Thoracic aorta (tissue), 2 donors: ENCODE data around the gene BSPRY. TPM values are rescaled to one million over a fixed set of nuclear protein-coding genes. Genes with fewer than 3 reads are reported as not detected.
A peak's percentile ranks its signal among the peaks of the same experiment; 100 is the strongest.
"Not testable (repeated sequence)": the region's sequence is repeated elsewhere in the genome, so short reads cannot be mapped to it uniquely, and the experiment has no call there.

Experiments used
- ATAC-seq: fragments of 150-250 bp; one replicate; pipeline ENCODE4 v1.8.0; 2017; ENCODE audit warnings: low read depth; ENCODE audit not compliant: insufficient number of reproducible peaks, low FRiP score
- DNase-seq: peaks from one replicate; pipeline ENCODE4 v3.0.0-alpha.2; 2020; ENCODE audit warnings: low spot score
- H3K27ac ChIP-seq, 2 donors: fragments of 200-600 bp; sonication (generic); 1 replicate in 1 of 2; 2 replicates in 1 of 2; pipeline ENCODE4 v1.5.1; 2016; ENCODE audit warnings: mild to moderate bottlenecking in 2 of 2, moderate library complexity in 2 of 2
- H3K27me3 ChIP-seq: fragments of 200-600 bp; sonication (generic); replicated peaks from 2 replicates; pipeline ENCODE4 v1.6.0; 2016; ENCODE audit warnings: mild to moderate bottlenecking; ENCODE audit not compliant: insufficient read depth
- H3K36me3 ChIP-seq: fragments of 200-600 bp; sonication (generic); one replicate; pipeline ENCODE4 v1.5.1; 2016
- H3K4me1 ChIP-seq, 2 donors: fragments of 200-600 bp; sonication (generic); 1 replicate in 1 of 2; 2 replicates in 1 of 2; pipeline versions ENCODE4 v1.5.1 to v1.6.0; 2016; ENCODE audit warnings: low read depth in 2 of 2, mild to moderate bottlenecking in 1 of 2; ENCODE audit not compliant: control insufficient read depth in 1 of 2
- H3K4me3 ChIP-seq: fragments of 200-600 bp; sonication (generic); 2 replicates; pipeline ENCODE4 v1.5.1; 2016; ENCODE audit warnings: mild to moderate bottlenecking
- H3K9me3 ChIP-seq: fragments of 200-600 bp; sonication (generic); 2 replicates; pipeline ENCODE4 v1.5.1; 2016
- total RNA-seq, 2 donors: library from RNA; depleted of rRNA; stranded (reverse); fragments of >200 nt; gene quantifications; one replicate each; pipeline versions ENCODE4 v1.1.0 to v1.2.3, GENCODE V29; 2016
- TF ChIP-seq, protein P1 (sequence below): fragments of 200-600 bp; sonication (generic); IDR thresholded peaks from one replicate; pipeline ENCODE4 v1.5.1; 2019; ENCODE audit warnings: antibody characterized with exemption

Gene BSPRY
- total RNA-seq, 2 donors from 2014 or later, result 0.14 TPM; not detected in 1

DNA sequence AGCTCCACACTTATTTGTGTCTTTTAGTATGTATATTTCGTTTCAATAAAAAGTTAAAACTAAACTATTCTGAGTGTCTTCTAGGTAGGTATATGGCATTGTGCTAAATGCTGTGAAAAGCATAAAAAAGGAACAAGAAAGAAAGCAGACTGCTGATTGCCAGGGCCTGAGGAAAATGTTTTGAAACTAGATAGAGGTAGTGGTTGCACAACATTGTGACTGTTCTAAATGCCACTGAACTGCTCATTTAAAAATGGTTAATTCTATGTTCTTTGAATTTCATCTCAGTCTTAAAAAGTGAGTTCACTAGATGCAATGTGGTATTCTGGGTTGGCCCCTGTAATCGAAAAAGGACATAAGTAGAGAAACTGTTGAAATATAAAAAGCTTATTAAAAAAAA lies 54.3 kb downstream of the BSPRY start:
- TF ChIP-seq, protein P1, sequence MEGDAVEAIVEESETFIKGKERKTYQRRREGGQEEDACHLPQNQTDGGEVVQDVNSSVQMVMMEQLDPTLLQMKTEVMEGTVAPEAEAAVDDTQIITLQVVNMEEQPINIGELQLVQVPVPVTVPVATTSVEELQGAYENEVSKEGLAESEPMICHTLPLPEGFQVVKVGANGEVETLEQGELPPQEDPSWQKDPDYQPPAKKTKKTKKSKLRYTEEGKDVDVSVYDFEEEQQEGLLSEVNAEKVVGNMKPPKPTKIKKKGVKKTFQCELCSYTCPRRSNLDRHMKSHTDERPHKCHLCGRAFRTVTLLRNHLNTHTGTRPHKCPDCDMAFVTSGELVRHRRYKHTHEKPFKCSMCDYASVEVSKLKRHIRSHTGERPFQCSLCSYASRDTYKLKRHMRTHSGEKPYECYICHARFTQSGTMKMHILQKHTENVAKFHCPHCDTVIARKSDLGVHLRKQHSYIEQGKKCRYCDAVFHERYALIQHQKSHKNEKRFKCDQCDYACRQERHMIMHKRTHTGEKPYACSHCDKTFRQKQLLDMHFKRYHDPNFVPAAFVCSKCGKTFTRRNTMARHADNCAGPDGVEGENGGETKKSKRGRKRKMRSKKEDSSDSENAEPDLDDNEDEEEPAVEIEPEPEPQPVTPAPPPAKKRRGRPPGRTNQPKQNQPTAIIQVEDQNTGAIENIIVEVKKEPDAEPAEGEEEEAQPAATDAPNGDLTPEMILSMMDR, result no peak
- no peaks in the 10 kb centered on the region for H3K27me3 ChIP-seq
- ATAC-seq, result no peak
- peaks cover 5% of the 10 kb centered on the region for H3K36me3 ChIP-seq
- DNase-seq, result no peak
- H3K4me1 ChIP-seq, result peaks cover 3 to 26% of the 10 kb centered on the region in 2 donors
- no peaks in the 10 kb centered on the region for H3K9me3 ChIP-seq
- no peak overlapping the region for H3K4me3 ChIP-seq
- H3K27ac ChIP-seq, result no peak overlapping the region

GRCh38 chr9:113406353-113406752 lies 57.0 kb downstream of the BSPRY start:
- not testable (repeated sequence) for H3K4me3 ChIP-seq, H3K27me3 ChIP-seq, H3K36me3 ChIP-seq, ATAC-seq, DNase-seq, H3K9me3 ChIP-seq
- Histone ChIP-seq H3K27ac (peak overlapping the region in 1 of 2 donors; percentile 32), H3K4me1 (peaks cover 6 to 21% of the 10 kb centered on the region in 2 donors)

DNA sequence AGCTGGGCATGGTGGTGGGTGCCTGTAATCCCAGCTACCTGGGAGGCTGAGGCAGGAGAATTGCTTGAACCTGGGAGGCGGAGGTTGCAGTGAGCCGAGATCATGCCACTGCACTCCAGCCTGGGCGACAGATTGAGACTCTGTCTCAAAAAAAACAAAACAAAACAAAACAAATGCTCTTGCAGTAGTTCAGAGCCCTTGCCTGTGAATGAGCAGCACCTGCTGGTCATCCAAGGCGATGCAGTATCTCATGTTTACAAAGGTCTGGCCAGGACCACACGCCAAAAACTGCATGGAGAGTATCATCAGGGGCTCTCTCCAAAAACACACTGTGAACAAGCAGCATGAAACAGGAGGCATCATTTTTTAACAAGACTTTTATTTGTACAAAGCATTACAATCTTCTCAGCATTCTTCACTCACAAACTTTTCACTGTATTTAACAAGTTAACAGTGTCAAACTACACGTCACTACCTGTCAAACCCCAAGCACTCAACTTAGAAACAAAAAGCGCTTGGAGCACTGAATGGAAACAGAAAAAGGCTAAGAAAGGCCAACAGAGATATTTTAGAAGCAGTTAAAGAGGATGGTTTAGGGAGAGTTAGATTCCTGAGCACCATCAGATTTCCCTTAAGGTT lies 57.7 kb downstream of the BSPRY start:
- H3K4me3 ChIP-seq, H3K9me3 ChIP-seq, H3K36me3 ChIP-seq, ATAC-seq, H3K27me3 ChIP-seq: not testable (repeated sequence)
- TF ChIP-seq, protein P1, result peak; percentile 70
- peak; percentile 14 for DNase-seq
- Histone ChIP-seq H3K4me1 (peaks cover 8 to 19% of the 10 kb centered on the region in 2 donors), H3K27ac (peak overlapping the region in 1 of 2 donors; percentile 32)

GRCh38 chr9:113409481-113409880 lies 60.1 kb downstream of the BSPRY start:
- H3K36me3 ChIP-seq, result peaks cover 8% of the 10 kb centered on the region
- H3K9me3 ChIP-seq, result no peaks in the 10 kb centered on the region
- TF ChIP-seq, protein P1, result no peak
- peak overlapping the region; percentile 91 for H3K4me3 ChIP-seq
- H3K4me1 ChIP-seq, result peaks cover 8 to 19% of the 10 kb centered on the region in 2 donors
- no peaks in the 10 kb centered on the region for H3K27me3 ChIP-seq
- ATAC-seq (no peak), DNase-seq (no peak)
- peak overlapping the region; percentile 92 to 93 for H3K27ac ChIP-seq

GRCh38 chr9:113409883-113410206 lies 60.5 kb downstream of the BSPRY start:
- peaks cover 8 to 19% of the 10 kb centered on the region in 2 donors for H3K4me1 ChIP-seq
- peaks cover 8% of the 10 kb centered on the region for H3K36me3 ChIP-seq
- ATAC-seq (no peak), DNase-seq (no peak)
- H3K27me3 ChIP-seq, result no peaks in the 10 kb centered on the region
- H3K4me3 ChIP-seq, result peak overlapping the region; percentile 91
- no peaks in the 10 kb centered on the region for H3K9me3 ChIP-seq
- peak overlapping the region; percentile 92 to 93 for H3K27ac ChIP-seq
- TF ChIP-seq, protein P1, result no peak
